Esophagus muscularis mucosa (tissue), 4 donors: ENCODE data around the gene SAC3D1. TPM values are rescaled to one million over a fixed set of nuclear protein-coding genes. Genes with fewer than 3 reads are reported as not detected.

Experiments
- DNase-seq: peaks from one replicate; pipeline ENCODE4 v3.0.0-alpha.2; 2017; ENCODE audit errors: extremely low spot score
- H3K27ac ChIP-seq, 4 donors: fragments of 200-600 bp; sonication (generic); replicated peaks in 1 of 4; 1 replicate in 3 of 4; 2 replicates in 1 of 4; pipeline ENCODE4 v1.5.1; 2016 to 2019; ENCODE audit warnings: mild to moderate bottlenecking in 1 of 4
- H3K27me3 ChIP-seq, 4 donors: fragments of 200-600 bp; sonication (generic); one replicate each; pipeline versions ENCODE4 v1.5.1 to v1.6.0; 2016 to 2019
- H3K36me3 ChIP-seq, 4 donors: fragments of 200-600 bp; sonication (generic); one replicate each; pipeline ENCODE4 v1.5.1; 2016 to 2019
- H3K4me1 ChIP-seq, 4 donors: fragments of 200-600 bp; sonication (generic); one replicate each; pipeline ENCODE4 v1.5.1; 2016 to 2019
- H3K4me3 ChIP-seq, 4 donors: fragments of 200-600 bp; sonication (generic); 1 replicate in 2 of 4; 2 replicates in 2 of 4; pipeline ENCODE4 v1.5.1; 2016 to 2019; ENCODE audit warnings: mild to moderate bottlenecking in 4 of 4, moderate library complexity in 1 of 4
- H3K9me3 ChIP-seq, 4 donors: fragments of 200-600 bp; sonication (generic); 1 replicate in 3 of 4; 2 replicates in 1 of 4; pipeline ENCODE4 v1.5.1; 2016 to 2019
- CTCF ChIP-seq, 3 experiments: fragments of 200-600 bp in 2 of 3; fragments of 450-650 bp in 1 of 3; sonication (generic) in 2 of 3; IDR thresholded peaks; one replicate each; pipeline ENCODE4 v1.5.1; 2017 to 2019; ENCODE audit warnings: antibody characterized with exemption in 3 of 3, mild to moderate bottlenecking in 2 of 3, moderate library complexity in 1 of 3
- EP300 ChIP-seq: sonication (generic); formaldehyde crosslinking; IDR thresholded peaks from one replicate; pipeline ENCODE4 v1.6.1; 2017; ENCODE audit warnings: antibody characterized with exemption
- POLR2A ChIP-seq: fragments of 450-650 bp; IDR thresholded peaks from one replicate; pipeline ENCODE4 v1.6.1; 2017; ENCODE audit warnings: antibody characterized with exemption, moderate library complexity, mild to moderate bottlenecking, low read depth
- POLR2AphosphoS5 ChIP-seq, 2 donors: sonication (generic); formaldehyde crosslinking; IDR thresholded peaks; one replicate each; pipeline ENCODE4 v1.6.1; 2017; ENCODE audit warnings: antibody characterized with exemption in 2 of 2
- WGBS: methylation state at CpG from one replicate; pipeline ENCODE4 v1.1.5; 2018; 5-methylcytosine and 5-hydroxymethylcytosine counted together
- intact Hi-C: fragments of 100-400 bp; cut with DNase I; formaldehyde crosslinking; loops from one replicate; pipeline ENCODE4 v1.15.1; 2023
- small RNA-seq, 3 donors: library from RNA; depleted of rRNA; stranded (forward); fragments of <200 nt; gene quantifications; one replicate each; pipeline ENCODE3, GENCODE V24; 2016
- total RNA-seq, 4 donors: library from RNA; depleted of rRNA; stranded (reverse); fragments of >200 nt; gene quantifications; one replicate each; pipeline versions ENCODE4 v1.1.0 to v1.2.1, GENCODE V29; 2016

Gene SAC3D1
- total RNA-seq, 4 donors from 2014 or later = 9.6 to 21.8 (median 13.1) TPM

GRCh38 chr11:65087827-65088226 lies 46.8 kb downstream of the SAC3D1 start:
- H3K36me3 ChIP-seq = peaks cover 22 to 51% (median 50%) of the 10 kb centered on the region in 4 donors
- TF ChIP-seq POLR2A (no peak), EP300 (no peak), POLR2AphosphoS5 (IDR thresholded peaks at IDR 0.05) (no peak), CTCF (IDR thresholded peaks at IDR 0.05) (no peak)
- WGBS = 94% methylated on average over 13 of the region's 15 CpGs
- H3K9me3 ChIP-seq = no peaks in the 10 kb centered on the region
- H3K4me3 ChIP-seq = no peak overlapping the region
- H3K27ac ChIP-seq = no peak overlapping the region
- intact Hi-C loops = no loop called here
- DNase-seq = no peak
- H3K4me1 ChIP-seq = peaks cover 17 to 24% (median 21%) of the 10 kb centered on the region in 4 donors
- no peaks in the 10 kb centered on the region for H3K27me3 ChIP-seq

- no peak overlapping the region for H3K4me3 ChIP-seq
- peaks cover 8 to 13% (median 10%) of the 10 kb centered on the region in 4 donors for H3K4me1 ChIP-seq
- WGBS = 100% methylated on average over 3 of the region's 4 CpGs
- DNase-seq = no peak
- no peak overlapping the region for H3K27ac ChIP-seq
- H3K9me3 ChIP-seq = no peaks in the 10 kb centered on the region
- no peaks in the 10 kb centered on the region for H3K27me3 ChIP-seq
- intact Hi-C loops = no loop called here
- no peak for TF ChIP-seq EP300
- no peak for TF ChIP-seq CTCF (IDR thresholded peaks at IDR 0.05)
- no peak for TF ChIP-seq POLR2A
- TF ChIP-seq POLR2AphosphoS5 (IDR thresholded peaks at IDR 0.05) = no peak
- peaks cover 22 to 51% (median 50%) of the 10 kb centered on the region in 4 donors for H3K36me3 ChIP-seq
These were observed 48.6 kb downstream of the SAC3D1 start for GRCh38 chr11:65089621-65090020.

GRCh38 chr11:65090628-65091027 lies 49.6 kb downstream of the SAC3D1 start:
- no peak overlapping the region for H3K27ac ChIP-seq
- peaks cover 22 to 44% (median 43%) of the 10 kb centered on the region in 4 donors for H3K36me3 ChIP-seq
- no peak for TF ChIP-seq POLR2A
- no peaks in the 10 kb centered on the region for H3K27me3 ChIP-seq
- H3K4me1 ChIP-seq = peaks cover under 1 to 6% (median 3%) of the 10 kb centered on the region in 4 donors
- intact Hi-C loops = no loop called here
- WGBS = 97% methylated on average over 4 of the region's 4 CpGs
- H3K4me3 ChIP-seq = no peak overlapping the region
- no peaks in the 10 kb centered on the region for H3K9me3 ChIP-seq
- DNase-seq = no peak

Small RNA genes lying within 50 kb of the gene (small RNA-seq; reads per million reads assigned to genes)
- 0 to 0.51 (median 0) reads per million in 3 donors for gene MIR6879
- 0 reads per million in 3 donors for gene SNX15

Other genes with a start within 250 kb of the SAC3D1 start
- gene MAP4K2, start 238.0 kb upstream of the SAC3D1 start, total RNA-seq = 10 to 100 TPM; 11.1 to 25.0 (median 17.1) TPM
- 10 to 100 TPM; 10.4 to 18.7 (median 11.5) TPM for gene MEN1, start 230.7 kb upstream of the SAC3D1 start, total RNA-seq
- under 1 TPM in 3 of 4 donors, not detected in 1; 0.33 to 0.46 (median 0.39) TPM for gene CDC42BPG, start 196.6 kb upstream of the SAC3D1 start, total RNA-seq
- 100 to 1,000 TPM in 2 of 4 donors, 10 to 100 TPM in 2; 57.0 to 193 (median 104) TPM for gene EHD1, start 162.6 kb upstream of the SAC3D1 start, total RNA-seq
- 10 to 100 TPM; 19.9 to 28.7 (median 26.1) TPM for gene ATG2A, start 124.0 kb upstream of the SAC3D1 start, total RNA-seq
- 10 to 100 TPM; 24.1 to 38.8 (median 29.0) TPM for gene PPP2R5B, start 116.5 kb upstream of the SAC3D1 start, total RNA-seq
- gene GPHA2, start 105.3 kb upstream of the SAC3D1 start, total RNA-seq = not detected
- gene MAJIN, start 69.1 kb upstream of the SAC3D1 start, total RNA-seq = not detected
- gene BATF2, start 44.2 kb upstream of the SAC3D1 start, total RNA-seq = 1 to 10 TPM in 3 of 4 donors, under 1 TPM in 1; 0.42 to 5.1 (median 3.1) TPM
- 100 to 1,000 TPM; 150 to 189 (median 172) TPM for gene ARL2, start 27.1 kb upstream of the SAC3D1 start, total RNA-seq
- 10 to 100 TPM; 21.2 to 57.1 (median 33.1) TPM for gene SNX15, start 13.8 kb upstream of the SAC3D1 start, total RNA-seq
- 10 to 100 TPM; 22.8 to 43.7 (median 31.0) TPM for gene NAALADL1, start 17.3 kb downstream of the SAC3D1 start, total RNA-seq
- gene CDCA5, start 42.8 kb downstream of the SAC3D1 start, total RNA-seq = 1 to 10 TPM in 1 of 4 donors, under 1 TPM in 3; 0.33 to 1.1 (median 0.38) TPM
- 10 to 100 TPM; 24.1 to 50.7 (median 43.7) TPM for gene ZFPL1, start 43.0 kb downstream of the SAC3D1 start, total RNA-seq
- 100 to 1,000 TPM; 185 to 414 (median 237) TPM for gene VPS51, start 55.0 kb downstream of the SAC3D1 start, total RNA-seq
- 10 to 100 TPM in 3 of 4 donors, 1 to 10 TPM in 1; 8.8 to 17.2 (median 12.1) TPM for gene TM7SF2, start 70.7 kb downstream of the SAC3D1 start, total RNA-seq
- gene ZNHIT2, start 76.5 kb downstream of the SAC3D1 start, total RNA-seq = 10 to 100 TPM in 3 of 4 donors, 1 to 10 TPM in 1; 7.5 to 24.4 (median 18.0) TPM
- gene FAU, start 80.9 kb downstream of the SAC3D1 start, total RNA-seq = 1,000 to 10,000 TPM in 1 of 4 donors, 100 to 1,000 TPM in 3; 465 to 1,081 (median 716) TPM
- 100 to 1,000 TPM in 2 of 4 donors, 10 to 100 TPM in 2; 76.2 to 113 (median 91.5) TPM for gene MRPL49, start 81.1 kb downstream of the SAC3D1 start, total RNA-seq
- 10 to 100 TPM; 24.1 to 39.5 (median 27.5) TPM for gene SYVN1, start 93.3 kb downstream of the SAC3D1 start, total RNA-seq
- gene SPDYC, start 129.0 kb downstream of the SAC3D1 start, total RNA-seq = not detected
- gene CAPN1, start 140.7 kb downstream of the SAC3D1 start, total RNA-seq = 100 to 1,000 TPM in 3 of 4 donors, 10 to 100 TPM in 1; 95.9 to 246 (median 167) TPM
- 10 to 100 TPM; 14.7 to 26.6 (median 17.3) TPM for gene POLA2, start 220.8 kb downstream of the SAC3D1 start, total RNA-seq